NCI-H146 (cell line): Measurements from ENCODE around the gene NUDT4B.
"Not testable (repeated sequence)": the region's sequence is repeated elsewhere in the genome, so short reads cannot be mapped to it uniquely, and the experiment has no call there.

ENCODE experiments used
- DNase-seq: peaks from one replicate; lab custom pipeline; 2025; lab: John Stamatoyannopoulos, UW

The NUDT4B gene

GRCh38 chr1:148748563-148749334, at the start of gene NUDT4B:
Gene NUDT4B, plus strand, starts transcription at chr1:148748774. Its CDS starts 179 bp downstream, at chr1:148748953.
- DNase-seq, result not testable (repeated sequence)

DNA sequence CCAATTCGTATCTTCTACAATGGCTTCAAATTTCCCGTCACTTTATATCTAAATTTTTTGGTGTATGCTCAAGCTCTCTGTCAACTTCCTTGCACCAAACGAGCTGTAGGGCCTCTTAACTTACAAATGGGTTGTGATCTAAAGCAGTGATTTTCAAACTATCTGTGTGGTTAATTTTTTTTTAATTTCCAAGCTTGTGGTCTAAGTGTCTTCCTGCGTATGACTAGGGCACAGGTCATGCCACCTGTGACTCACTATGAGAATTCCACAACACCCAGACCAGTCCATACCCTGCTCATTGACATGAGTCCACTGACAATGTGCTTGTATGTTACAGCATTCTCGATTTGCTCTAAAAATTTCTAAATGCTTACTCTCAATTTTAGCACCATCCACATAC, 49.2 kb upstream of the NUDT4B start:
- not testable (repeated sequence) for DNase-seq

GRCh38 chr1:148702242-148702641, 46.3 kb upstream of the NUDT4B start:
- DNase-seq, result not testable (repeated sequence)

GRCh38 chr1:148703973-148704591, 44.5 kb upstream of the NUDT4B start:
- DNase-seq, result not testable (repeated sequence)

DNA sequence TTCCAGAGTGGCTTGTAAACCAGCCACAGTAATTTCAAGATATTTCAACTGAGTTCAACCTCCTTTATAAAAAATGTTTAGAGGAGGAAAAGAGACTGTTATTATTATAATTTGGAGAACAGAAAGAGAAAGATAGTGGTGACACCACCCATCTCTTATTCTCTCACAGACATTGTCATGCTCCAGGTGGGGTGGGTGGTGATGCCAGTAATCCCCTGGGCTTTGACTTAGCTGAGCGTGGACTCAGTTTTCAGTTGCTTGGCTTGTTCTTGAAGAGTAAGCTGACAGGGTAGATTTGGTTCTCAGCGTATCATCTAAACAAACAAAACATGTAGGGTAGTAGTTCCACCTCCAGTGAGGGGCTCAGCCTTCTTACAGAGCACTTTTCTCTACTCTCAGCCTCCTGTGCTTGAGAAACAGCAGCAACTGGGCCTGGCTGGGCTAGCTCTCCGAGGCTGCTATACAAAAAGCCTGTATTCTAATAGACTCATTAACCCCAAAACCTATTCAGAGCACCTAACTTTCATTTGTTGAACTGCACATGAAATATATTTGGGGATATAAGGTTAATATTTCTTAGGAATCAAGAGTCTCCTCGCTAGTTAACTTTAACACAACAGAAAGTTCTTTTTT, 43.1 kb upstream of the NUDT4B start:
- not testable (repeated sequence) for DNase-seq

DNA sequence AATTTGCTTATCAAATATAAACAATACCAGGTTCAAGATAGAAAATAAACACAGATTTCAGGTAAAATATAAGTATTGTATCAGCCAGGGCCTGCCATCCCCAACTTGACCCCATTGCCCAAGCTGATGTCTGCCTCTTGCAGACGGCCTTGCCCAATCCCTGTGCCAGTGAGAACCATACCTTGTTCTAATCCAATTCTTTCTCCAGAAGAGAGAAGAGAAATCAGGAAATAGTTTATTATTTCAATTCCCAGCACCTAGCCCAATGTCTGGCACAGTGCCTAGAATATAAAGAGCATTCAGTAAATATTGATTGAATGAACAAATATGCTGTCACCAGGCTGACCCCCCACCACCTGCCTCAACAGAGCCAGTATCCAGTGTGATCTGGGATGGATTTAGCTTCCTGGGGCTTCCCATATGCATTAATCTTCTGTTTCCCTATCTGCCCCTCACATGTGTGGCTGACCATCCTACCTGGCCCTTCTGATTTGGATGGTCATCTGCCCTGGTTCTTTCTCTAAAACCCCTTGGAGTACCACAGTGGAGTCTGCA, 39.7 kb upstream of the NUDT4B start:
- DNase-seq, result not testable (repeated sequence)

- not testable (repeated sequence) for DNase-seq
Measured at GRCh38 chr1:148710772-148711523, 37.6 kb upstream of the NUDT4B start.

- not testable (repeated sequence) for DNase-seq
Measured at GRCh38 chr1:148712353-148712752, 36.2 kb upstream of the NUDT4B start.

GRCh38 chr1:148715518-148715917, 33.1 kb upstream of the NUDT4B start:
- DNase-seq, result not testable (repeated sequence)

GRCh38 chr1:148716966-148717520, 31.5 kb upstream of the NUDT4B start:
- DNase-seq, result not testable (repeated sequence)

DNA sequence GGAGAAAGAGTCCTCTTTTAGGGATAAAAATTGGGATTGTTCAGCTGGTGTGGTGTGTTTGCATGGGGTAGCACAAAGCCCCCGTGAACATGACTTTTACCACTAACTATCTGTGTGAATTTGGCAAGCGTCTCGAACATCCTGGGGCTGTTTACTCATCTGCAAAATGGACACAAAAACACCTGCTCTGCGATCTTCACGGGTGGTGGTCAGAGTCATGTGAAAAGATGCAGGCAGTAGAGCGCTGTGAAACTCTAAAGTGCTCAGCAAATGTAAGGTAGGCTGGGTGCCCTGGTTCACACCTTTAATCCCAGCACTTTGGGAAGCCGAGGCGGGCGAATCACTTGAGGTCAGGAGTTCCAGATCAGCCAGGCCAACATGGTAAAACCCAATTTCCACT, 27.7 kb upstream of the NUDT4B start:
- not testable (repeated sequence) for DNase-seq

- not testable (repeated sequence) for DNase-seq
Measured at GRCh38 chr1:148722758-148723157, 25.8 kb upstream of the NUDT4B start.

GRCh38 chr1:148723515-148723914, 25.1 kb upstream of the NUDT4B start:
- DNase-seq, result not testable (repeated sequence)

GRCh38 chr1:148724872-148725271, 23.7 kb upstream of the NUDT4B start:
- not testable (repeated sequence) for DNase-seq

DNA sequence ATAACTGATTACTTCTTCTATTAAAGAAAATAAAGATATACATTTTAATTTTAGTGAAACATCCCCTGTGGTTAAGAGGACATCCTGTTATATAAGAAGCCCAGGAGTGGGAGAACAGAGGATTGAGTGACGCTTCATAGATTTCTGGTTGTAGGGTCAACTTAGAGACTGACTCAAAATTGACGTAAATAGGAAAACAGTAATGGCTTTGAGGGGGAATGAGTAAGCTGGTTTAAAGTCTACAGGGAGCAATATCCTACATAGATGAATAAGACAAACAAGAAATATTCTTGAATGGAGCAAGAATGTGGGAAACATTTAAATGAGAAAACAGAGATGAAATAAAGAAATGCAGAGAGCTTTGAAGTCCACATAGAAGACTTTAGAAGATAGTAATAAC, 20.7 kb upstream of the NUDT4B start:
- not testable (repeated sequence) for DNase-seq

- DNase-seq, result not testable (repeated sequence)
Measured at GRCh38 chr1:148729128-148729527, 19.4 kb upstream of the NUDT4B start.

DNA sequence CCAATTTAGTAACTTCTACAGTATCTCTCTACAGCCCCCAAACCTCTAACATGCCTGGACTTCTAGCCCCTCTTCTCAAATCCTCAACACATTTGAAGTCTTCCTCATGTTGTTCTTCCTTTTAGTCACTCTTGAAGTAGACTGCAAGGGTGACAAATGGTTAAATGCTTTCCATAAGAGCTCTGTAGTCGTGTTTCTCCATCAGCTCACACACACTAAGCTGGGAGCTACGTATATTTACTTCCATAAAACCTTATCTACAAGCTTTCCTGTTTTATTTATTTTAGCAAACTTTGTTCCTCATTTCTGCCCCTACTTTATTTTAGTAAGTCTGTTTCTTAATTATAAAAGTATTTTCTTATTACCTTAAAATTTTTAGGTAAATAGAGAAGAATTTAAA, 19.0 kb upstream of the NUDT4B start:
- not testable (repeated sequence) for DNase-seq

DNA sequence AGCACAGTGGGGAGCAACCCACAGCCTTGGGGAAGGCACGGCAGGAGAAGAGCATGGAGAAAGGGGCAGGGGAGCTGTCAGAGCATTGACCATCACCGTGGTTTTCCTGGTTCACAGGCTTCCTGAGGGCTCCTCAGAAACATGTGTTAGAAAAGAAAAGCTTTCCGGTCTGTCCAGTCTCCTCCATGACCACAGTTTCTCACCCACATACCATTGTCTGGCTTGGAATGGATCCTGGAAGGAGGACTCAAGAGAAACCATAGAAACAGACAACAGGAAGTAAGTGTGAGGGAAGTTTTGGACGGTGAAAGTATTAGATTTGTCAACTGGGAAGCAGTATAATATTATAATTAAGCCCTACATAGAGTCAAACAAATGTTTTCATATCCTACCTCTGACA, 16.3 kb upstream of the NUDT4B start:
- DNase-seq, result not testable (repeated sequence)

DNA sequence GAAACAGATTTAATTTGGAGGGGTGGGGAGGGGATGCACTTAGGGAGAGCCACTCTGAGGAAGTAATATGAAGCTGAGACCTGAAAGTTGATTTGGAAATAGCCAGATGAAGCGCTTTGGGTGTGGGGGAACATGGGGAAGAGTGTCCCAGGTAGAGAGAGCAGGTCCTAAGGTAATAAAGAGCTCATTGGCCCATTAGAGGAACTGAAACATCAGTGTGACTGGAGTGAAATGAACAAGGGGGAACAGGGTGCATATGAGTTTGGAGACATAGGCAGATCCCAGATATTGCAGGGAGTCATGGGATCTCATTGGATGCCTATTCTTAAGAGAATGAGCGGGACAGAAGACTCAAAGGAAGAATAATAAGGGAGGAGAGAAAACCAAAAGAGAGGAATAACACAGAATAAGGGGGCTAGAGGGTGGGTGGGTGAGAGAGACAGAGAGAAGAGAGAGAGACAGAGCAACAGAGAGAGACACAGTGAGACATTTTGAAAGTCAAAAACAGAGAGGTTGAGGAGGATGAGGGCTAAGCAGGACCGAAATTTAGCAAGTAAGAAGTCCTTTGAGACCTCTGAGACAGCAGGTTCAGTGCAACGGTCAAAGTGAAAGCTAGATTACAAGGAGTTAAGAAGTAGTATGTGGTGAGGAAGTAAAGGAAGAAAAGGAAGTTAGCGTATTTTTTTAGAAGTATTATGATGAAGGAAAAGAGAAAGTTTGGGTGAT, 14.8 kb upstream of the NUDT4B start:
- not testable (repeated sequence) for DNase-seq

DNA sequence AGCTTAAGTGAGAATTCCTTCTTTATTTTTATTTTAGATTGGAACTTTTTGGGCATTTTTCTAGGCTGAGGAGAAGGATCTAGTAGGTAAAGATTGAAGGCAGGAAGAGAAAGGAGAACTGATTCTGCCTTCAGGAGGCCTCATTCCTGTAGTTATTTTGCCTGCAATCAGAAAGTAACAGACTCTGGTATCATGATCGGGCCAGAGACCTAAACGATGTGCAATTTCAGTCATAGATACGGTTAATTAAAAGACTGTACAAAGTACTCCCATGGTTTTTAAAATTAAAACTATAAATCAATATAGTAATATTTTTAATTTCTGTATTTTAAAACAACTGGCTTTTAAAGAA, 14.3 kb upstream of the NUDT4B start:
- DNase-seq, result not testable (repeated sequence)

DNA sequence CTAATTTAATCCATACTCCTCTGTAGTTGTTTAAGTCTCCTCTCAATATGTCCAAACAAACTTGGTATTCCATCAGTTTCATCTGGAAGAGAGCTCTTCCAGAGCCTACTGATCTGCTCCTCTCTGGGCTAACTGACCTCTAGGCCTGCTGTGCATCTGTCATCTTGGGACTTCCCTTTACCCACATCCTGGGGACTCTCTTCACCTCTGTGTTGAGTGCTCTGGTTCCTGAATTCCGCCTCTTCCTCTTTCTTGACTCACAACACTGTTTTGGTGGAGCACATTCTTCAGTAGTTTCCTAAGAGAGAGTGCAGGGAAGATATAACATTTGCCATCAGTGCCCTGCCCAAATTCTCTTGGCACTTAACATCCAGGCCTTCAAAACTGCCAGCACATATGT, 13.0 kb upstream of the NUDT4B start:
- DNase-seq, result not testable (repeated sequence)
